DOHH2 (cell line): Measurements from ENCODE around the gene S1PR1.

Source experiments
- H3F3A ChIP-seq: fragments of 200-600 bp; sonication (generic), shearing (Covaris generic); 2 replicates; pipeline ENCODE4 v1.6.0; 2016; ENCODE audit warnings: antibody characterized with exemption, mild to moderate bottlenecking; ENCODE audit not compliant: control insufficient read depth, insufficient read depth
- H3K27ac ChIP-seq: fragments of 200-600 bp; sonication (generic); 2 replicates; pipeline ENCODE4 v1.5.1; 2014; ENCODE audit warnings: low read depth, mild to moderate bottlenecking, low read length, moderate library complexity
- H3K27me3 ChIP-seq: fragments of 200-600 bp; sonication (generic); 2 replicates; pipeline ENCODE4 v1.6.1; 2014; ENCODE audit warnings: mild to moderate bottlenecking, low read length, mixed read lengths; ENCODE audit not compliant: control insufficient read depth
- H3K36me3 ChIP-seq: fragments of 200-600 bp; sonication (generic); 2 replicates; pipeline ENCODE4 v1.6.1; 2014; ENCODE audit warnings: mild to moderate bottlenecking, low read length, moderate library complexity, mixed read lengths; ENCODE audit not compliant: control insufficient read depth
- H3K4me1 ChIP-seq: fragments of 200-600 bp; sonication (generic); 2 replicates; pipeline ENCODE4 v1.6.1; 2014; ENCODE audit warnings: mild to moderate bottlenecking, low read length, mixed read lengths; ENCODE audit not compliant: control insufficient read depth
- H3K4me2 ChIP-seq: fragments of 200-600 bp; sonication (generic); 2 replicates; pipeline ENCODE4 v1.6.0; 2014; ENCODE audit warnings: mild to moderate bottlenecking, low read length, moderate library complexity
- H3K4me3 ChIP-seq: fragments of 200-600 bp; sonication (generic); 2 replicates; pipeline ENCODE4 v1.5.1; 2014; ENCODE audit warnings: mild to moderate bottlenecking, low read length, mixed read lengths
- H3K79me2 ChIP-seq: fragments of 200-600 bp; sonication (generic); 2 replicates; pipeline ENCODE4 v1.6.1; 2014; ENCODE audit warnings: mild to moderate bottlenecking, low read length, mixed read lengths; ENCODE audit not compliant: control insufficient read depth
- H3K9me2 ChIP-seq: fragments of 200-600 bp; sonication (generic); replicated peaks from 2 replicates; pipeline ENCODE4 v1.6.1; 2014; ENCODE audit warnings: mild to moderate bottlenecking, low read length, mixed read lengths; ENCODE audit not compliant: control insufficient read depth
- H3K9me3 ChIP-seq: fragments of 200-600 bp; sonication (generic); 2 replicates; pipeline ENCODE4 v1.6.1; 2014; ENCODE audit warnings: antibody characterized with exemption, low read length, mixed read lengths; ENCODE audit not compliant: control insufficient read depth, insufficient read depth
- H4K20me1 ChIP-seq: fragments of 200-600 bp; sonication (generic); 2 replicates; pipeline ENCODE4 v1.6.0; 2014; ENCODE audit warnings: low read depth, mild to moderate bottlenecking, antibody characterized with exemption, low read length, moderate library complexity; ENCODE audit not compliant: control insufficient read depth, insufficient read depth
- EZH2phosphoT487 ChIP-seq: fragments of 200-600 bp; sonication (generic); IDR thresholded peaks from 2 replicates; pipeline ENCODE4 v1.6.1; 2017; ENCODE audit warnings: borderline replicate concordance, mild to moderate bottlenecking, antibody characterized with exemption, low read length, moderate library complexity, mixed read lengths
- TF ChIP-seq, protein P1 (sequence below): fragments of 200-600 bp; sonication (generic); IDR thresholded peaks from one replicate; pipeline ENCODE4 v1.5.1; 2014; ENCODE audit warnings: antibody characterized with exemption, mild to moderate bottlenecking, low read depth, low read length; ENCODE audit not compliant: poor library complexity, severe bottlenecking

Gene S1PR1

DNA sequence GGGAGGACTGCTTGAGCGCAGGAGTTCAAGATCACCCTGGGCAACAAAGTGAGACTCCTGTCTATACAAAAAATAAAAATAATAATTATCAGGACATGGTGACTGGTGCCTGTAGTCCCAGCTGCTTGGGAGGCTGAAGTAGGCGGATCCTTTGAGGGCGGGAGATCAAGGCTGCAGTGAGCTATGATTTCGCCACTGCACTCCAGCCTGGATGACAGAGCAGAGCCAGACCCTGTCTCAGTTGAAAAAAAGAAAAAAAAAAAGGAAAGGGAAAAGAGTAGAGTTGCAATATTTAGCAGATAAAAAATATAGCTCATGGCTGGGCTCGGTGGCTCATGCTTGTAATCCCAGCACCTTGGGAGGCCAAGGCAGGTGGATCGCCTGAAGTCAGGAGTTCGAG lies 3.3 kb upstream of the S1PR1 start:
- Histone ChIP-seq H3F3A (peaks cover 8% of the 10 kb centered on the region; the same call in 1 of the 2 replicates), H3K27ac (no peak overlapping the region)

DNA sequence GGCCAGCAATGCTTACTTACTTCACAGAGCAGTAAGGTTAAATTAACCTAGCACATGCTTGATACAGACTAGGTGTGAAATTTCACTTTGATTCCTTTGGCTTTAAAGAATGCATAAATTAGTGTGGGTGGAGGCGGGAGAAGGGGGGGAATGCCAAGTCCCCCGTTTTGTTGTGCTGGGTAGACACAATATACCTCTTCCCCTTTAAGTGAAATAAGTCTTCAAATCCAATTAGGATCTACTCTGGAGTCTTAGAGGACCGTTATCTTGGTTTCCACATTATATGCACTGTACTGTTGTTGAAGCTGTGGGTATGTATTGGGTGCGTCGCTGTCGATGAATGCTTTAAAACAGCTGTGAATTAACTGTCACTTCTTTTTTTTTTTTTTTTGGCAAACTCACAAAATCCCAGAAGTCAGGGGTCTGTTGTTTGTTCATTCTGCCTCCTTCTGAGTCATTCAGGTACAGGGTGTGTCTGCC lies 1.6 kb upstream of the S1PR1 start:
- H3K27me3 ChIP-seq: peaks cover 42% of the 10 kb centered on the region
- peaks cover 41% of the 10 kb centered on the region for H3K4me1 ChIP-seq
- H3F3A ChIP-seq: peaks cover 8% of the 10 kb centered on the region; the same call in 1 of the 2 replicates
- peak overlapping the region; percentile 86 for H3K4me2 ChIP-seq
- TF ChIP-seq EZH2phosphoT487: 0 out of 2 replicates have a peak, but pooled peaks have one; percentile 23
- TF ChIP-seq, protein P1, sequence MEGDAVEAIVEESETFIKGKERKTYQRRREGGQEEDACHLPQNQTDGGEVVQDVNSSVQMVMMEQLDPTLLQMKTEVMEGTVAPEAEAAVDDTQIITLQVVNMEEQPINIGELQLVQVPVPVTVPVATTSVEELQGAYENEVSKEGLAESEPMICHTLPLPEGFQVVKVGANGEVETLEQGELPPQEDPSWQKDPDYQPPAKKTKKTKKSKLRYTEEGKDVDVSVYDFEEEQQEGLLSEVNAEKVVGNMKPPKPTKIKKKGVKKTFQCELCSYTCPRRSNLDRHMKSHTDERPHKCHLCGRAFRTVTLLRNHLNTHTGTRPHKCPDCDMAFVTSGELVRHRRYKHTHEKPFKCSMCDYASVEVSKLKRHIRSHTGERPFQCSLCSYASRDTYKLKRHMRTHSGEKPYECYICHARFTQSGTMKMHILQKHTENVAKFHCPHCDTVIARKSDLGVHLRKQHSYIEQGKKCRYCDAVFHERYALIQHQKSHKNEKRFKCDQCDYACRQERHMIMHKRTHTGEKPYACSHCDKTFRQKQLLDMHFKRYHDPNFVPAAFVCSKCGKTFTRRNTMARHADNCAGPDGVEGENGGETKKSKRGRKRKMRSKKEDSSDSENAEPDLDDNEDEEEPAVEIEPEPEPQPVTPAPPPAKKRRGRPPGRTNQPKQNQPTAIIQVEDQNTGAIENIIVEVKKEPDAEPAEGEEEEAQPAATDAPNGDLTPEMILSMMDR: no peak
- no peaks in the 10 kb centered on the region for H3K9me2 ChIP-seq
- no peaks in the 10 kb centered on the region for H3K36me3 ChIP-seq
- no peaks in the 10 kb centered on the region for H4K20me1 ChIP-seq
- H3K4me3 ChIP-seq: no peak overlapping the region
- no peaks in the 10 kb centered on the region for H3K9me3 ChIP-seq
- no peak overlapping the region for H3K27ac ChIP-seq
- no peaks in the 10 kb centered on the region for H3K79me2 ChIP-seq

More for the DNA sequence above, 3.3 kb upstream of the S1PR1 start:
- Histone ChIP-seq H3K27me3 (peaks cover 42% of the 10 kb centered on the region), H3K79me2 (no peaks in the 10 kb centered on the region), H3K9me3 (no peaks in the 10 kb centered on the region), H3K4me1 (peaks cover 34% of the 10 kb centered on the region), H3K4me2 (no peak overlapping the region), H3K4me3 (no peak overlapping the region), H4K20me1 (no peaks in the 10 kb centered on the region), H3K36me3 (no peaks in the 10 kb centered on the region), H3K9me2 (no peaks in the 10 kb centered on the region)
- TF ChIP-seq EZH2phosphoT487: no peak
- TF ChIP-seq, protein P1: no peak

DNA sequence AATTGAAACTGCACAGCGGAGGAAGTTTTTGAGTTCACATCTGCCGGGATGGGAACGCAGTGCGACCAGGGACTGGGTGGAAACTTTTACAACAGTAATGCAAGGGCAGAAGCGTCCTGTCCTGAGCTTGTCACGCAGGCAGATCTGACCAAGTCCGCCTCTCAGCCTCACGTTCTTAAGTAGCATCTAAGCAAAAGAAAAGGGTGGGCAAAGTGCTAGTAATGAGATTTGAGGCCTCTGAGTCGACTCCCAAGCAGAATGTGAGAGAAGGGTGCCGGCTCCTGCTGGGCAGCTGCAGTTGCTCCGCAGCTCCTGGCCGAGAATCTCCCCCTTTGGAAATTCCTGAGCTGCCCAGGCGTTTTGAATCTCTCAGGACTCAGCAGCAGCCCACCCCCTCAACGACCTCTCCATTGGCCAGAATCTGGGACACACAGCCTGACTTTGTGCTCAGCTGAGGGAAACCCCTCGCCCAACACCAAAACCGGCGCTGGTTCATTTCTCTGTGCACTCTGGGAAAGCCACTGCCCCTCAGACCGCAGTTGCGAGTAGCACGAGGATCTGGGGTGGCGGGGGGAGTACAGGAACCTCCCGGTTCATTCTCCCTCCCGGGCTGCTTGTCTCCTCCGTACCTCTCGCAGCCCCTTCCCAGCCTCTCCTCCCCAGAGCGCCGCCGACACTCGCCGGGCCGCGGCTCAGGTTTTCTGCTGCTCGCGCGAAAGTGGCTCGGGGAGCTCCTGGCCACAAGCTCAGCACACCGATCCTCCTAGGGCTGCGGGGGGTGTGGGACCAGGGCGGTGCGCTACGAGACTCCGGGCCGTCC lies 913 bp upstream of the S1PR1 start:
- Histone ChIP-seq H3K9me3 (no peaks in the 10 kb centered on the region), H4K20me1 (no peaks in the 10 kb centered on the region), H3K4me3 (peak overlapping the region; percentile 74), H3K27me3 (peaks cover 42% of the 10 kb centered on the region), H3K79me2 (no peaks in the 10 kb centered on the region), H3F3A (peaks cover 8% of the 10 kb centered on the region; the same call in 1 of the 2 replicates), H3K4me2 (peak overlapping the region; percentile 86), H3K4me1 (peaks cover 41% of the 10 kb centered on the region), H3K27ac (no peak overlapping the region), H3K9me2 (no peaks in the 10 kb centered on the region), H3K36me3 (no peaks in the 10 kb centered on the region)
- no peak for TF ChIP-seq EZH2phosphoT487
- TF ChIP-seq, protein P1: no peak
